GM18511 (cell line): ENCODE measurements around the gene NTRK3.

Experiments used
- ATAC-seq: cut with Tn5 transposase; IDR thresholded peaks from one replicate; pipeline ENCODE4 v1.9.1; 2021; ENCODE audit warnings: mild to moderate bottlenecking, moderate library complexity; ENCODE audit not compliant: unreplicated experiment

NTRK3 gene

DNA sequence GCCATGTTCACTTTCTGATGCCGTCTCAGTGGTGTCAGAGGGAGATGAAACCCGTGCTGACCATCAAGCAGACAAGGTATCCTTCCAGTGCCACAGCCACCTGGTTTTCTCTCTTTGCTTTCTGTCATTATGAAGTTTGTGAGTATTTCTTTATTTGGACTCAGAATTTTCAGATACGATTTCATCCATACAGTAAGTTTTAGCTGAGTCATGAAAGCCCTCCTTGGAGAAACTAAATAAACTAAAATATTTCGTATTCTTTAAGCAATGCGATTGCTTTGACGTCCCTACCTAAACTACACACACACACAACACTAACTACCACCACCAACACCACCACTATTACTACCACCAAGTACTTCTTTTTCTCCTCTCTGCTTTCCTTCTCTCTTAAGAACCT is 350.1 kb downstream of the NTRK3 start:
- no peak for ATAC-seq

DNA sequence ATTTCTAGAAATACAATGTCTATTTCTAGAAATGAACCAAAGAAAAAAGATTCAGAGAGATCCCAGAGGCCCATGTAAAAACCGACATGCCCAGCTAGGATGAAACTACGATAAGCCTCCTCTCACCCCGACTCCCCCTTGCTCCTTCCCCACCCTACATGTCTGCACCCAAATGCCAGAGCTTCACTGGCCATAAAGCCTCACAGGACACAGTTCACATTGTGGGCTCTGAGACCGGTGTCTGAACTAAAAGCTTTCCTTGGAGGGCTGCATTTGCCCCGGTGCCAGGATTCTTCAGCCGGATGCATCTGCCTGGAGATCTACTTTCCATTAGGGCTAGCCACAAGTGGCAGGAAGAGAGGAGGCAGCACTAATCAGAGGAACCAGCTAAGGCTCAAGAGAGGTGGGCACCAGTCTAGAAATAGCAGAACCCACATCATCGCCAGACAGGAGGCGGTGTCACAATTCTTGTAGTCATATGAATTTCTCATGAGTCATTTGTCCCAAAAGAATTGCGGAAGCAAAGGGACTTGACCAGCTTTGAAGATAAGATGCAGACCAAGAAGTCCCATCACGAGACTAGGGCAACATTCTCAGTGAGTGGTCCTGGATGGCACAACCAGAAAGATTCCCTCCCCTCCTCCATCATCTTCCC is 353.6 kb downstream of the NTRK3 start:
- ATAC-seq, result no peak

DNA sequence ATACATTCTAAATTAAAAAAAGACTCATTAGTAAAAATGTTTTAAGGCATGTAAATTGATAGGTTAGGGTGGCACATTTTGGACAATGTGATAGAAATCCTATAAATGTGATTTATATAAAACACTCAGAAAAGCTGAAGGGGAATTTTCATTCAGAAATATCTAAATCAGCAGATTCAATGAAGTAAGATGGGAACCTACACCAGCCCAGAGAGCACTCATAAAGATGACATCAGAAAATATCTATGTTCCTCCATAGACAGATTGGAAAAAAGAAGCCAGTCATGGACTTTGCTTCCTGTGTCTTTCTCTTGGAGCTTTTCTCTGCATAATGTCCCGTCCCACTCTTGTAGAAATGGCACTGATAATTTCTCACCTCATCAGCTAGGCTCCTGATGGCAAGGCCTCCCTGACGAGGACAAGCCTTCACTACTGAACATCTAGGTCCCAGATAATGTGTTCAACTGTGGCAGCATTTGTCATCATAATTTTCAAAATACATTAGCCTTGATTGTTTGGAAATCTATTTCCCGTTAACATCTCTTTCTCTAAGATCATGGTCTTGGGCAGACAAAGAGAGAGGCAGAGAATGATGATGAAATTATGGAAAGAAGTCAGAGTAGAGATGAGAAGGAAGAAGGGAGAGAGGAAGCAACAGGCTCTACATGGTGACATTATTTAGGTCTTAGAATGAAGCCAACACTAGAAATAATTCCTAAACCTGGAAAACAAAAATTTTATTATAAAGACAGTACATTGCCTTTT is 354.4 kb downstream of the NTRK3 start:
- ATAC-seq, result no peak

DNA sequence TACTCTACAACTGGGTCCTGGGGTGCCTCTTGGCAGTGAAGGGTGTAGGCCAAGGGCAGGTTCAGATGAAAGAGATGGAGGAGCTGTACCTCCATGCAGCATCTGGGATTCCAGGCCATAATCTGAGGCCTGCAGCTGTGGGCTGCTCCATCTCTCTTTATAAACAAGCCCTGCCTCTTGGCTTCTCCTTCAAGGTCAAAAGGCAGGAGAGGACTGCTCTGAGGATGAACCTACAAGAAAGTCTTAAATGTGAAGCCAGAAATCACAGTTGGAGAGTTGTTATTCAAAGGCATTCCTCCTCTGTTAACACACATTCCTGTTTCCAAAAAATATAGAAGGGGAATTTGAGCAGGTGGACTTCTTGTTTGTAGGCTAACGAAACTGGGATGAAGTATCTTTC is 355.5 kb downstream of the NTRK3 start:
- no peak for ATAC-seq

DNA sequence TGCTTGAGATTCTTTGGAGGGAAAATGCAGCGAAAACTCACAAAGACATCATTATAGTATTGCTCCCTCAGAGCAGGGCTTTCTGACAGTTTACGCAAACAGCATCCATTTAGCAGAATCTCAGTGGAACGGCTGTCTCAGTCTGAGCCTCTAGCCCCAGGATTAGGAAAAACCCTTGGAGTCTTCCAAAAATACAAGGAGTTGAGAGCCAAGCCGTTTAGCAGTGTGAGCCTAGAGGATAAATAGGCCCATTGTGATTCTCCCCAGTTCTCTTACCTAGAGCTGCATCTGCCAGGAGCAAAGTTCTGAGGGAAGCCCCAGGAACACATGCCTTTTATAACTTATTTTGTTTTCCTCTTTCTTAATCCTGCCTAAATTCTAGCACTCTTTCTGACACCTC is 359.6 kb downstream of the NTRK3 start:
- no peak for ATAC-seq

DNA sequence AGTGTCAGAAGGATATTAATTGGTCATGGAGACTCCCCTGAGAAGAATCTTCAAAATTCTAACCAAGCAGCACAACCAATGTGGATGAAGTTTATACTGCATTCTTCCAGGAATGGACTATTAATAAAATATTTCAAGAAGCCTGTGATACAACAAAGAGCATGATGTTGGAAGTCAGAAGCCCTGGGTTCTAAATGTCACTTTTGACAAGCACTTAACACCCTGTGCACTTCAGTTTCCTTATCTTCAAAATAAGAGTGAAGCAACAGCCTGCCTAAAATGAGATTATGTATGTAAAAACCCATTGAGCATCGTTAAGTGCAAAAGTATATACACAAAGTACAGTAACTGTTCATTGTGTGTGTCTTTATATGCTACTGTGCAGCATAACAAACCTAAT is 369.4 kb downstream of the NTRK3 start:
- no peak for ATAC-seq

DNA sequence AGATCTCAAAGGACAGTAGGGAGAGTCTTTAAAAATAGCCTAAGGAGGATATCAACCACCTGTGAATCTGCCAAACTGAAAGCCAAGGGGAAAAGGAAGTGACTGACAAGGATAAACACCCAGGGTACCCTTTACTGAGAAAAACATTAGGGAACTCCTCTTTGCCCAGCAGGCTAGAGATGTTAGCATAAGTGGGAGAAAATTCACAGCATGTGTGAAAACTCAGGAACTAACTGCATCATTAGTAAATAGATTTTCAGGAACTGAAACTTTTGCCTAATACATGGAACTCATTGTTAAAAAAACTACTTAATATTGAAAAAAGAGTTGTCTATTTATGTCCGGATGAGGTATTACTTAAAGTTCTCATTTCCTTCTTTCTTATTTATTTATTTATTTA is 375.5 kb downstream of the NTRK3 start:
- no peak for ATAC-seq

DNA sequence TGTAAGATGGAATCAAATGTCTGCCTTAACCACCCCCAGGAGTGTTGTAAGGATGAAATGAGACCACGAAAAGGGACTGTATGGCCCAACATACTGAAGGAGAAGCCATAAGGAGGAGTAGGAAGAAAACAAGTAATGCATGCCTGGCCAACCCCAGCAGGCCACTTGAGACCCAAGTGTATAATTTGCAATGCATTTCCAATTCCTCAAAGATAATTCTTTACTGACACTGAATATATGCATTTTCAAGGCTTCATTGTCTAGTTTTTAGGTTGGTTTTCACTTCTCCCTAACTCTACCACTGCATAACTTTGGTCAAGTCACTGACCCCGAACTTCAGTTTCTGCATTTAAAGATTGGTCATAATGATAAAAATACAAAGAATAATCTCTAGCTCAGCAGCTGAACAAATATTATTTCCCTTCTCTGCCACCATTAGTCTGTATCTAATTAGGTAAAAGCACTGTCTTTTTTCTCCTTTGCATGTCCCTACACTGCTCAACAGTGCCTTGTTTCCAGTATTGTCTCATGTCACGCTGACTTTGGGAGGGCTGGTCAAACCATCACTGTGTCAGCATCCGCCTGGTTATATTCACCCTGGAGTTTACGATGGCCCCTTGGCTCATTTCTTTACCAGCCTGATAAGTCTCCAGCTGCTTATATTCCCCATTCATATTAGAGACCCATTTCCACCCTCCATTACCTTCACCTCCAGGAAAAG is 378.6 kb downstream of the NTRK3 start:
- ATAC-seq, result no peak

DNA sequence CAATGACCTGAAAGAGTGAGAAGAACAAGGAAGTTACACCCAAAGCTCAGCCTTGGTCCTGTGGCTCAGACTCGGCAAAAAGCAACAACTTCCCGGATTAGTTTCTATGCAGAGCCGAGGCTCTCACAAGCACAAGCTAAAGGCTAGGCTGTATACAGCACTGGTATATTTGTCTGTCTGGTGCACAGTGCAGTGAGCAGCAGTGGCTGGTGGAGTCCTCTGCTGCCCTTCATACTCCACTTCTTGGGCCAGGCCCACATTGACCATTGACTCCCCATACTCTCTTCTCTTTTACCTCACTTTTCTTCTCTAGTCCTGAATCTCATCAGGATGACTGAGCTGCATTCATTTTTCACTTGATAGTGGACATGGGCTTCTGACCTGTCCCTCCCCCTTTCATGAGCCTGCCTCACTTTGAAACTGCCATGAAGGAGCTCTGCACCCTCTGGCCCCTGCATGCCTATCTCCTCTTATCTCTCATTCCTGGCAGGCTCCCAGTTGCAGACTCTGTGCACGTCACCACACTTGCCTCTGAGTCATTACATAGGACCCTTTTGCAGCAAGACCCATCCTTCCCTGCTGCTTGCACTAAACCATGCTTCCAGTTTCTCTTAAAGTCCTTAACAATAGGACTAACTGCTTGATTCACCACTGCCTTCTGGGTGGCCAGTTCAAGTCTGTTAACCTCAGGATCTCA is 379.3 kb downstream of the NTRK3 start:
- ATAC-seq, result no peak

DNA sequence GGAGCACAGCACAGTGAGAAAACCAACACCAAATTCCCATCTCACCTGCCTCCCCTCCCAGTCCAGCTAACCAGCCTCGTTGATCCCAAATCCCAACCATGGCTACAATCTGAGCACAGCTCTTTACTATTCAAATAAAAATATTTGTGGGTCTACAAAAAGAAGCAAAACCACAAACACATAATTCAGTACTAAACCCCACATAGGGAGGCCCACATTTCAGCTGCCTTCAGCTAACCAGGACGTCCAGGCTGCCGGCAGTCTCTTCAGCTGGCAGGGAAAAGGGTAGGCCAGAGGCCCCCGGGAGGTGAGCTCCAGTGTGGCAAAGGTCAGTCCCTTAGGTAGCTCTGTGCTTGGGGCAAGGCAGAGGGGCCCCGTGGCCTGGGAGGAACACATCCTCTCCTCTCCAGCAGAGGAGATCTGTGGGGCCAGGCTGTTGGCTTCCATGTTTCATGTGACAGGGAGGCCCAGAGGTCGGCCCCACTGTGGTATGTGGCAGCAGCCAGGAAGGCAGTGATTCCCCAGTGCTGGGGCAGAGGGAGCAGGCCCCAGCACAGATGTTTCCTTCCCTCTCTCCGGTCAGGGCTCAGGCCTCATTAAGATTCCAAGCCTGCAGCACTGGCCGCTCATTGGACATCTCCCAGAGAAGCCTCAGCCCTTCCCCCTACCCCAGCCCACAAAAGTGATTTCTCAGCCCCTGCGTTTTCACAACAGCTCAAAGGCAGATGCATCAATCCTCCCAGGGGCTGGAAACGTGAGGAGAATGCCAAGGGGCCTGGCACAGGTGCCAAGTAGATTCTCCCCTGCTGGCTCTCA is 381.4 kb downstream of the NTRK3 start:
- ATAC-seq, result no peak

DNA sequence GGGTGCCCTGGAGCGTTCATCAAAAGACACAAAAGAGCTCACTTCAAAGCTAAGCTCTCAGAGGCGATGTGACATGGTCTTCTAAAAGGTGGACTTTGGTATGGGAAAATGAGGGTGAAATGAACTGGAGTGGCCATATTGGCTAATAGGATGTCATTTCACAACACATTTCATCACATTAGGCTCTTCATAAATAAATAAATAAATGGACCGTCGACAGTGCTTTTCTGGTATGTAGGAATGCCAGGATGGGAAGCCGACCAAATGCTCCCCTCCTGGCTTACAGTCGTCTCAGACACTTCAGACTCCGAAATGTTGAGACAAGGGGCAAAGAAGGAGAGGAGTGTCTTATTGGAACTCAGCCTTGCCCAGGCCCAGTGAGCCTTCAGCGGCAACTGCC is 383.0 kb downstream of the NTRK3 start:
- no peak for ATAC-seq

DNA sequence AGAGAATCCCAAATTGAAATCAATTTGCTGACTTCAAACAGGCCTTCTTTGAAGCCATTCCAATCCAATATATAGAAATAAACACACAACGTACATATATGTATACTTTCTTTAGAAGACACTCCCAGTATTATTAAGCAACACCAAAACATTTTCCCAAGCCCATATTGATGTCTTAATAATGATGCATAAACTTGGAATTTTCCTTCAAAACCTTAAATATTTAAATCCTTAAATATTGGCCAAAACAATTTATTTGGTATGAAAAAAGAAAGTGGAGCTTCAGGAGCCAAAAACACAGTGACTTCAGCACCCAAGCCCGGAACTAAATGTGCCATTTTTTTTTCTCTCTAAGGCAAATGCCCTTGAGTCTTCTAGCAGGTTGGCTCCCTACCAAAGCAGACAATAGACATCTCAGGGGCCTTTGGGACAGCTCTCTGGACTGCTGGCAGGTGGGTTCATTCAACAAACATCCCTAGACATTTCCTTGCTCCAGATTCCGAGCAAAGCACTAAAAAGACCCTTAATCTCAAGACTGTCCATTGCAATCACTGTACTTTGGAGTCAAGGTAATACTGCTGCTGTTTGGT is 384.7 kb downstream of the NTRK3 start:
- no peak for ATAC-seq

DNA sequence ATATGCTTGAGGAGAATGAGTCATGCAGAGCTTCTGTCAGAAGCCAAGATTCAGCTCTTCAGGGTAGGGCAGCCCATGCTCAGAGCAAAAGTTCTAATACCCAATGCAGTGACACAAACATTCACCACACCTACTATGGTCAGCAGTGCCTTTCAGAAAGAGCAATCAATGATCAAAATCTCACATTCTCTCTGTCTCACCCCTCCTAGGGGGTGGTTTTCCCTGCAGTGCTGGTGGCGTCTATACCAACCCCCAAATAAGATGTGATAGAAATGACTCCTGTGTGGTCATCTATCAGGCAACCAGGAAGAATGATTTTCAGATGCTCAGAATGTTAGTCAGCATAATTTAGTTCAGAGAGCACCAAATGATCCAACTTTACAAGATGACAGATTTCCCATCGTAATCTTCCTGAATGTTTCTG is 385.3 kb downstream of the NTRK3 start:
- no peak for ATAC-seq

DNA sequence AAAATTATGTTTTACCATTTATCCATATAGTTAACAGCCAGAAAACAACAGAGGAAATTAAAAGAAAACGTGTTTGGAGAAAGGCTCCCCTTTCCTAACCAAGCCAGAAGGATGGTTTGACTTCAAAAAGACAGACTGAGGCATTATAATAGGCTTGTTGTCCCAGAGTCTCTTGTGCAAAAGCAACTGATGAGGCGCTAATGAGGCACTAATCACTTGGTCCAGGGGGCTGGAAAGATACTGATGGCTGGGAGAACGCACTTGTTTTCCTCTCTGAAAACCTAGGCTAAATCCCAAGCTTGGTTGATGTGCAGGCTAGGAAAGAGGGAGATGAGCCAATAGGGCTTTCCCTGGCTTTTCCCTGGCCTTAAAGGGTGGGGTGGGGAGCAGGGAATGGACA is 389.6 kb downstream of the NTRK3 start:
- no peak for ATAC-seq

DNA sequence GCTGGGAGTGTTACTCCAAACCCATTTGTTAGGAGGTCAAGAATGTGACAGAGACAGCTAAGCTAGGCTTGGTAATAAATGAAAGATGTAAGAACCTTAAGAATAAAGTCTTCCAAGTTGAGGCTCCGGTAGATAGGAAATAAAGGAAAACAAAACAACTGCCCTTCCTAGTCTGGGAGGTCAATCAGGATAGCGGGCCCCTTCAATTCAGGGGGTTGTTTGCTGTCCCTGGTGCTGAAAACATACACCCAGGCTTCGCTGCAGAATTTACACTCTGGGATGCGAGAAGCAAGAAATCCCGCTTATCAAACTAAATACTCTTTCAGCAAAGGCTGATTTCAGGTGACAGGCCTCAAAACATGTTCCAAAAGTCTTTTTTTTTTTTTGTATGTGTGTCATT is 393.4 kb downstream of the NTRK3 start:
- ATAC-seq, result no peak

DNA sequence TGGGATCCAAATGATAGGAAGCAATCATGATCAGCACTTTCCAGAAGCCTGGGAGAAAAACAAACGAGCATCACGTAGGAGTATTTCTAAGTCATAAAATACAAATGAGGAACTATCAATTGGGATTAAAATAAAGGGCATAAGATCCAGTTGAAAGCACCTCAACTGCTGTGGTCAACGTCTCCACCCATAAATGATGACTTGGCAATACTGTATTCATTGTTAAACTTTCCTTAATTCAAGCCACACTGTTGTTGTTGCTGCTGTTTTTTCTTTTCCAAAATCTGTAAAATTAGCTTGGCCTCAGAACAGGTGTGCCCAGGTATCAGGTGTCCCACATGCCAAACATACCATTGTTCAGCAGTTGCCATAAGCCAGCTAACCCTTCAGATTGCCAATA is 395.8 kb downstream of the NTRK3 start:
- ATAC-seq, result no peak

DNA sequence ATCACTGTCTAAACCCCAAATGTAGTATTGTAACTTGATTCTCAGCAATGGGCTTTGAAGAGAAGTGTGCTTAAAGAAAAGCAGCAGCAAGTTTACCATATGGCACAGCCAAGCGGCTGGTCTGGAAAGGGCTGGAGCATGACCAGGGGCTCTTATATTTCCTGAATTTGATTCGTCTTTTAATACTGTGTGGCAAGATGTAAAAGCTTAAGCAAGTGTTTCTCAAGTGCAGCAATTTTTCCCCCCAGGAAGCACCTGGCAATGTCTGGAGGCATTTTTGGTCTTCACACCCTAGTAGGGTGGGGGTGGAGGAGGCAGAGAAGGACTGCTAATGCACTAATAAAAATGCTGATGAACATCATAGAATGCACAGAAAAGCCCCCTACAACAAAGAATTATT is 397.9 kb downstream of the NTRK3 start:
- no peak for ATAC-seq

DNA sequence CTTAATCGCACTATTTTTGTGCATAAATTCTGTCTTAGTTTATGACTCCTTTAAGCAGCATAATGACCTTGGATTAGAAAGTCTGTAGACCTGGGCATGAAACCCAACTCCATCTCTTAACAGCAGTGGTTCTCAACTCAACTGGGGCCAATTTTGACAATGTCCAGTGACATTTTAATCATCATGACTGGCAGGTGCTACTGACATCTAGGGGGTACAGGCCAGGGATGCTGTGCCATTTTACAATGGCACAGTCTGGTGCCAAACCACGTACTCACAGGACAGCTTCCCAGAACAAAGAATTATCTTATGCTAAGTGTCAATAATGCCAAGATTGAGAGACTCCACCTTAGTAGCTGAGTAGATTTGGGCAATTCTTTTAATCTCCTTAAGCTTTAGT is 405.0 kb downstream of the NTRK3 start:
- no peak for ATAC-seq

DNA sequence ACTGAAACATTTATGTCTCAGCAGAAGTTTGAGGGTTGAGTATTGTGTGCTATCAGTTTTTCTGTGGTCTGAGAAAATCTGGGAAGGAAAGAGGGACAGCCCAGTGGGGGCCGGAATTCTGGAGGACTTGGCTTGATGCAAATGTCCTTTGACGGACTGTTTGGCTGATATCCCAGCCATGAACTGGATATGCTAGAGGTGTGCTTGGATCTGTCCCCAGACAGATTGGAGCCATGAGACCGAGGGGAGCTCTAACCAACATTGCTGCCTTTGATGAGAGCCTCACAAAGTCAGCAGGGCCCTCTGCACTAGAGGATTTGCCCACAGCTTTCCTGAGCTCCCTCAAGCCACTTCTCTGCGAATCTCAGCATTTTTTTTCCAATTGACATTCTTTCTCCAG is 405.6 kb downstream of the NTRK3 start:
- no peak for ATAC-seq

DNA sequence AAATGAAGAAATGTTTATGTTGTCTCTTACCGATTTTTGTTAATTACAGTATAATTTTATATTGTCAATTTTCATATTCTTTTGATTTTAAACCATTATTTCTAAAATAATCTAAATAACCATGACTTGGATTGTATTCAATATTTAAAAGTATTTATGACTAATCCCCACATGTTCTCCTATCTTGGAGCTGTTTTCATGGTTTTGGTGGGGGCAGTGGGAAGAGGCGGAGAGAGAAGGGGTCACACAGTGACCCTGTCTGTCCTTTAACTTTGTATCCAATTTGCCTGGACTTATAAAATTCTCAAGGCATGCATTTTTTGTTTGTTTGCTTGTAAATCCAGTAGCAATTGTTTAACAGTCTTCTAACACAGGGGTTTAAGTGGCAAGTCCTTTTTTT is 407.4 kb downstream of the NTRK3 start:
- no peak for ATAC-seq
